ENCODE measurements around the gene ARMCX6. TPM values are rescaled to one million over a fixed set of nuclear protein-coding genes. Genes with fewer than 3 reads are reported as not detected.

Gene ARMCX6
- total RNA-seq (2013): 27.2 TPM
- polyA plus RNA-seq (10 to 100 TPM; 20.9 to 29.9 (median 21.1) TPM), polyA minus RNA-seq (7.3 and 13.4 TPM in 2 replicates), total RNA-seq (1.2 to 7.3 (median 4.2) reads per million in 11 experiments)

DNA sequence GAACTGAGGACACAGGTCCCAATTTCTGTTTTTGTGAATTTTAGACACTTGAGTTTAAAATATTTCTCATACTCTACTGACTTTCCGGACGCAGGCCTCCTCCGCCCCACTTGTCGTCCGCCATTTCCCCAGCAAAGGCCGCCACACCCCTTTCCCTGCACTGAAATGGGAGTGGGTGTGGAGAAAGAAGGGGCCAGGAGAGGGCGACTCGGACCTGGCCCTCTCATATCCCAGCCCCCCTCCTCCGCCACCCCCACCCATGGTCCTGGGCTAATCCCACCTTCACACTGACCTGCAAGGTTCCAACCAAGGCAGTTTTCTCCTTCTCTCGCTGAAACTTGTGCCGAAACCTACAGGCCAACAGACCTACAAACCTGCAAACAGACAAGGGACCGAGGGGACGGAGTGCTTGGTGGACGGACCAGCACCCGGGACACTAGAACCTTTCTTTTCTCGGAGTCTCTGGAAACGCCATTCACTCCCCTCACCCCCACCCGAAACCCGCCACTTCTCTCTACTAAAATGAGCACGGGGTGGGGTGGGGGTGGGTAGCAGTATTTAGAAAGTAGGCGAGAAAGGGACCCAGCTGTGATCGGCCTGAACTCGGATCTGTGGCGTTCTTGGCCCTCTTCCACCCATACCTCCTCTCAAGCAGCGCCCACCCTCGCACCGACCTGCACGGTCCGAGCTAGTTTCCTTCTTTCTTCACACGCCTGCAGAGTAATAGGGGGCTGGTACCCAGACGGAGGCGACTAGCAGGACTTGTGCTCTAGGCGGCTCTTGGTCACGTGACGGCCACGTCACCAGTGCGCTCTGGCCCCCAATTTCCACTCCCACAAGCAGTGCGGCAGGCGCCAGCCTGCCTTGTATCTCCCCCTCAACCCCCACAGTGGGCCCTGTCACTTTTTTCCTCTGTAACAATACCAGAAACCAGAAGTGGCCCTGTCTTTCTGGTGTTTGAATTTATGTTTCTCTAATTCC is at the start of gene ARMCX6:
Gene ARMCX6 (minus strand): TSS at position 790 of the 981 bp plus-strand sequence. CDS start 1,380 bp downstream, outside the sequence.
- H3K9me3 ChIP-seq (replicated peaks in 1 of 2; ENCODE audit: control insufficient read depth in 1 of 2, insufficient read depth in 1 of 2, low read length in 2 of 2): no peaks in the 10 kb centered on the region
- H3K36me3 ChIP-seq (replicated peaks in 1 of 2; ENCODE audit: control insufficient read depth in 1 of 2, insufficient read depth in 2 of 2, low read length in 2 of 2): no peaks in the 10 kb centered on the region
- H3K4me1 Mint-ChIP-seq: peaks cover 10% of the 10 kb centered on the region
- H3K4me3 ChIP-seq (replicated peaks in 1 of 3; ENCODE audit: low read depth in 2 of 3, low read length in 3 of 3): peak within 1 kb of the TSS; percentile 68 to 80 (median 75)
- no peaks in the 10 kb centered on the region for H3K79me2 ChIP-seq (ENCODE audit: insufficient read depth, low read length)
- peak; percentile 20 for TF ChIP-seq CTCF (IDR thresholded peaks at IDR 0.05)
- H3K27ac ChIP-seq (ENCODE audit: low read depth in 1 of 2, low read length in 2 of 2): peak within 1 kb of the TSS; percentile 44 to 77
- H3K9ac ChIP-seq (ENCODE audit: insufficient read depth, low read length, poor library complexity, severe bottlenecking): peak within 1 kb of the TSS; percentile 69
- WGBS (ENCODE audit: insufficient coverage): 0% methylated on average over 1 of the region's 39 CpGs
- H3K36me3 Mint-ChIP-seq: peaks cover 2 to 3% of the 10 kb centered on the region in 2 donors
- no peaks in the 10 kb centered on the region for H3K27me3 ChIP-seq (ENCODE audit: control insufficient read depth in 2 of 2, insufficient read depth in 2 of 2, low read length in 2 of 2)
- peak; percentile 69 to 76 (median 75) for DNase-seq
- intact Hi-C loops (cut with micrococcal nuclease): no loop called here
- peak within 1 kb of the TSS; percentile 79 for H3K4me2 ChIP-seq (replicated peaks; ENCODE audit: extremely low read depth, low read length, poor library complexity, severe bottlenecking)
- no peaks in the 10 kb centered on the region for H4K20me1 ChIP-seq (ENCODE audit: insufficient read depth, low read length)
- peak within 1 kb of the TSS; percentile 74 for H2AFZ ChIP-seq (ENCODE audit: insufficient read depth, low read depth, low read length, poor library complexity, severe bottlenecking)
- peak within 1 kb of the TSS; percentile 84 to 93 for H3K4me3 Mint-ChIP-seq
- H3K27ac Mint-ChIP-seq: peak within 1 kb of the TSS; percentile 77 to 93 (median 89)
- H3K27me3 Mint-ChIP-seq (ENCODE audit: low read depth in 3 of 3): peaks cover 0 to 2% (median 0%) of the 10 kb centered on the region in 3 donors
- peaks cover 6 to 9% of the 10 kb centered on the region in 2 donors for H3K4me1 ChIP-seq (ENCODE audit: control insufficient read depth in 1 of 2, insufficient read depth in 2 of 2, low read length in 2 of 2)
- H3K9me3 Mint-ChIP-seq: peaks cover 0 to 1% (median 0%) of the 10 kb centered on the region in 7 donors

- H3K9ac ChIP-seq (ENCODE audit: insufficient read depth, low read length, poor library complexity, severe bottlenecking): peak within 1 kb of the TSS; percentile 50
- intact Hi-C loops (cut with micrococcal nuclease): no loop called here
- DNase-seq: peak in 1 of 3 donors; percentile 4
Observed at GRCh38 chrX:101659601-101660063, 41.8 kb upstream of the ARMCX6 start, which contains the start of gene ARMCX2. ARMCX2 (minus strand) TSS chrX:101659850; CDS start chrX:101657588, 2,262 bp downstream.

More at GRCh38 chrX:101659601-101660063, 41.8 kb upstream of the ARMCX6 start, which contains the start of gene ARMCX2:
- 0% methylated on average over 2 of the region's 22 CpGs for WGBS (ENCODE audit: insufficient coverage)
- Mint-ChIP-seq H3K4me3 (peak within 1 kb of the TSS; percentile 80 to 87), H3K36me3 (no peaks in the 10 kb centered on the region), H3K27me3 (ENCODE audit: low read depth in 3 of 3) (peaks cover 9 to 14% (median 13%) of the 10 kb centered on the region in 3 donors), H3K4me1 (peaks cover 20% of the 10 kb centered on the region), H3K9me3 (peaks cover 0 to 6% (median 1%) of the 10 kb centered on the region in 7 donors), H3K27ac (peak within 1 kb of the TSS in 1 of 7 donors; percentile 1)
- peak within 1 kb of the TSS; percentile 81 for H3K4me2 ChIP-seq (replicated peaks; ENCODE audit: extremely low read depth, low read length, poor library complexity, severe bottlenecking)
- no peaks in the 10 kb centered on the region for H3K36me3 ChIP-seq (replicated peaks in 1 of 2; ENCODE audit: control insufficient read depth in 1 of 2, insufficient read depth in 2 of 2, low read length in 2 of 2)
- H3K4me3 ChIP-seq (replicated peaks in 1 of 3; ENCODE audit: low read depth in 2 of 3, low read length in 3 of 3): peak within 1 kb of the TSS; percentile 55 to 86 (median 60)
- no peaks in the 10 kb centered on the region for H3K9me3 ChIP-seq (replicated peaks in 1 of 2; ENCODE audit: control insufficient read depth in 1 of 2, insufficient read depth in 1 of 2, low read length in 2 of 2)
- H4K20me1 ChIP-seq (ENCODE audit: insufficient read depth, low read length): no peaks in the 10 kb centered on the region
- no peaks in the 10 kb centered on the region for H3K79me2 ChIP-seq (ENCODE audit: insufficient read depth, low read length)
- TF ChIP-seq CTCF (IDR thresholded peaks at IDR 0.05): no peak
- H3K27me3 ChIP-seq (ENCODE audit: control insufficient read depth in 2 of 2, insufficient read depth in 2 of 2, low read length in 2 of 2): peaks cover 0 to 8% of the 10 kb centered on the region in 2 donors
- H2AFZ ChIP-seq (ENCODE audit: insufficient read depth, low read depth, low read length, poor library complexity, severe bottlenecking): peak within 1 kb of the TSS; percentile 85
- H3K4me1 ChIP-seq (ENCODE audit: control insufficient read depth in 1 of 2, insufficient read depth in 2 of 2, low read length in 2 of 2): peaks cover 9 to 15% of the 10 kb centered on the region in 2 donors
- H3K27ac ChIP-seq (ENCODE audit: low read depth in 1 of 2, low read length in 2 of 2): no peak within 1 kb of the TSS
